Measurements from ENCODE around the gene ZNF333.

Gene ZNF333

GRCh38 chr19:14695471-14695870 lies 5.6 kb downstream of the ZNF333 start:
- no peak for TF ChIP-seq CTCF (IDR thresholded peaks at IDR 0.05; ENCODE audit: low read depth, low read length)
- no peak for DNase-seq (ENCODE audit: extremely low read depth, low read depth)

- no peak for TF ChIP-seq CTCF (IDR thresholded peaks at IDR 0.05; ENCODE audit: low read depth, low read length)
These were observed 9.8 kb downstream of the ZNF333 start for GRCh38 chr19:14699641-14700040.

GRCh38 chr19:14700711-14701375 lies 11.0 kb downstream of the ZNF333 start:
- TF ChIP-seq CTCF (IDR thresholded peaks at IDR 0.05; ENCODE audit: low read depth, low read length), result no peak
- no peak for DNase-seq (ENCODE audit: extremely low read depth, low read depth)

More at GRCh38 chr19:14699641-14700040, 9.8 kb downstream of the ZNF333 start:
- DNase-seq (ENCODE audit: extremely low read depth, low read depth), result no peak

- no peak for TF ChIP-seq CTCF (IDR thresholded peaks at IDR 0.05; ENCODE audit: low read depth, low read length)
- DNase-seq (ENCODE audit: extremely low read depth, low read depth), result no peak
These were observed 14.0 kb downstream of the ZNF333 start for GRCh38 chr19:14703833-14704232.

GRCh38 chr19:14704450-14704849 lies 14.6 kb downstream of the ZNF333 start:
- no peak for DNase-seq (ENCODE audit: extremely low read depth, low read depth)
- no peak for TF ChIP-seq CTCF (IDR thresholded peaks at IDR 0.05; ENCODE audit: low read depth, low read length)

- no peak for DNase-seq (ENCODE audit: extremely low read depth, low read depth)
- TF ChIP-seq CTCF (IDR thresholded peaks at IDR 0.05; ENCODE audit: low read depth, low read length), result no peak
These were observed 26.0 kb downstream of the ZNF333 start for GRCh38 chr19:14715841-14716240.

GRCh38 chr19:14718522-14719116 lies 28.8 kb downstream of the ZNF333 start:
- DNase-seq (ENCODE audit: extremely low read depth, low read depth), result no peak
- no peak for TF ChIP-seq CTCF (IDR thresholded peaks at IDR 0.05; ENCODE audit: low read depth, low read length)
